ENCODE measurements around the gene SH3GLB2.
"Not testable (repeated sequence)": the region's sequence is repeated elsewhere in the genome, so short reads cannot be mapped to it uniquely, and the experiment has no call there.

The SH3GLB2 gene

DNA sequence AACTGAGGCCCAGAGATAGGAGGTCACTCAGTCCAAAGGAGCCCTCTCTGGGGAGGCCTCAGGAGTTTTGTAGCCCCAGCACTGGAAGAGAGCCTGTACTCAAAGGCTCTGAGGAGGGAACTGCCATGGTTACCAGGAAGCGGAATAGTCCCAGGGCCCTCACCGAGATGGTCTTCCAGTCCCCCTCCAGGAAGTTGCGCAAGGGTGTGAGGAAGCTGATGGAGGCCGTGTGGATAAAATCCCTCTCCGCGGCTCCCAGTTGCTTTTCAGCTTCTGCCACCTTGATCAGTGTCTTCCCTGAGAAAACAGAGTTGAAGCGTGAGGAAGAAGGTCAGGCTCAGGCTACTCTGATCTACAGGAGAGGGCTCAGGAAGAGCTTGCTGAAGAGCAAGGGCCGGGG lies 13.5 kb downstream of the SH3GLB2 start:
- no peak for DNase-seq (ENCODE audit: low read depth)

DNA sequence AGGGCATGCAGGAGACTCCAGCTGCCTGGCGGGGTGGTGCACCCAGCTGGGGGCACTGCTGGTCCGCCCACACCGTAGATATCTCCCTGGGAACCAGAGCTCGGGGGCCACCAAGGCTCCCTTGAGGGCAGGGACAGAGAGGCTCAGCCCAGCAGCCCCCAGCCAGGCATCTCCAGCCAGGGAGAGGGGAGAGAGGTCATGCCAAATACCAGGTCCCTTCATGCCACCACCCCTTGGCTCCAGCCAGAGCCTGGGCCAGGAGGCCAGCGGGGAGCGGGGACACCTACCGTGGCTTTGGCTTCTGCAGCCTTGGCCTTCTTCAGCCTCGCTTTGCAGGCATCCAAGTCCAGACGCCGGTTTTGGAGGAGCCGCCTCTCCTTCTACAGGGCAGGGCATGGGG lies 14.0 kb downstream of the SH3GLB2 start:
- no peak for DNase-seq (ENCODE audit: low read depth)

- no peak for DNase-seq (ENCODE audit: low read depth)
These were observed 14.5 kb downstream of the SH3GLB2 start for GRCh38 chr9:129013674-129014073.

DNA sequence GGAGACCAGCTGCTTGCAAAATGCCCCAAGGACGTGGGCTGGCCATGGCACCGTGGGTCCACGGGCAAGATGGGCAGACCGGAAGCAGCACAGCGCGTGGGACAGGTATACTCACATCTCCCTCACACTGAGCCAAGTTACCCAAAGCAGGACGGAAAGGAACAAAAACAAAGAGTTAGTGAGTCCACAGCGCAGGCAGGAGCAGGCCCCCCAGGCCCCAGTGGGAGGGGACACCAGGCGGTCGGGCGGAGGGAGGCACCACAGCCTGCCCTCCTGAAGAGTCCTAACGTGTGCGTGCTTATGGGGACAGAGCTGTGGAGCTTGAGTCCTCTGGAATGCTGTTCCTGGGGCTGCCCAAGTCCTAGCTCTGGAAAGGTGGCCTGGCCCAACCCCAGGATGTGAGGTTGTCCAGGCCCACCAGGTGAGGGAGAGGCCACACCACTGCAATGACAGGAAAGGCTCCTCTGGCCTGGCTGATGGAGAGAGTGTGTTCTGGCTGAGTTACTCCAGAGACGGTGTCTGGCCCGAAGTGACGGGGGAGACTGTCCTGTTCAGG lies 15.2 kb downstream of the SH3GLB2 start:
- DNase-seq (ENCODE audit: low read depth): no peak

DNA sequence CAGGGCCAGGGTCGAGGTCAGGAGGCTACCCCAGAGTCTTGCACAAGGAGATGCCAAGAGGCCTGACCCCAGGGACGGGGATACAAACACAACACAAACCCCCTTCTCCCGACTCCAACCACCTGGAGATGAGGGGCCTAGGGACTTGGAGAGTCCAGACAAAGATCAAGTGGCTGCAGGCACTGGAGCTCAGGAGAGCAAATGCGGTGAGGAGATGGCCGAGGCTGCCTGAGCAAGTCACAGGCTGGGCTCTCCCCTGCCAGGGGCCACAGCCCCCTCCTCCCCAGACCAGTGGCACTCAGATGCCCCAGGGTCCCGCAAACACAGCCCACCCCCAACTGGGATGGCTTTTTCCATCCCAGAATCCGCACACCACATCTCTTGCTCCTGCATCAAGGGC lies 15.8 kb downstream of the SH3GLB2 start:
- no peak for DNase-seq (ENCODE audit: low read depth)

- DNase-seq (ENCODE audit: low read depth): no peak
These were observed 16.4 kb downstream of the SH3GLB2 start for GRCh38 chr9:129011761-129012181.

- DNase-seq (ENCODE audit: low read depth): no peak
These were observed 17.0 kb downstream of the SH3GLB2 start for GRCh38 chr9:129011170-129011569.

GRCh38 chr9:129010267-129010975 lies 17.7 kb downstream of the SH3GLB2 start:
- DNase-seq (ENCODE audit: low read depth): no peak

- no peak for DNase-seq (ENCODE audit: low read depth)
These were observed 18.5 kb downstream of the SH3GLB2 start for GRCh38 chr9:129009584-129010141.

GRCh38 chr9:129008986-129009583 lies 19.0 kb downstream of the SH3GLB2 start:
- no peak for DNase-seq (ENCODE audit: low read depth)

DNA sequence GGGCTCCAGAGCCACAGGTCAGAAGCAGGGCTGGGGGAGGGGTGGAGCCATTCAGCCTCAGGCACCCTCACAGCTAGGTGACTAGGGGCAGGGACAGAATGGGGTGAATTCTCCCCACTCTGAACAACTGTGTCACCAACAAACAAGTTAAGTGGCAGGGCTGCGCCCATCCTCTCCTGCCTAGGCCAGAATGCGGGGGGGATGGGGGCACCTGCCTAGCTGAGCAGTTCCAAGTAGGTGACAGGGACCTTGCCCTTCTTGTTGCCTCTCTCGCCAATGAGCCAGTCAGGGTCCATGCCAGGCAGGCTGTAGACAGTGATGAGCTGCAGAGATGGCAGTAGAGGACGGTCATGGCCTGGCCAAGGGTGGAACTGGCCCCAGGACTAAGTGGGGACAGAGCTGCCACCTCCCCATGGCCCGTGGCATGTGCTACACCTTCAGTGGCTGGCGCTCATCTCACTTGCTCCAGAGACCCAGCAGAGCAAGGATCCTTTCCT lies 19.6 kb downstream of the SH3GLB2 start:
- DNase-seq (ENCODE audit: low read depth): no peak

DNA sequence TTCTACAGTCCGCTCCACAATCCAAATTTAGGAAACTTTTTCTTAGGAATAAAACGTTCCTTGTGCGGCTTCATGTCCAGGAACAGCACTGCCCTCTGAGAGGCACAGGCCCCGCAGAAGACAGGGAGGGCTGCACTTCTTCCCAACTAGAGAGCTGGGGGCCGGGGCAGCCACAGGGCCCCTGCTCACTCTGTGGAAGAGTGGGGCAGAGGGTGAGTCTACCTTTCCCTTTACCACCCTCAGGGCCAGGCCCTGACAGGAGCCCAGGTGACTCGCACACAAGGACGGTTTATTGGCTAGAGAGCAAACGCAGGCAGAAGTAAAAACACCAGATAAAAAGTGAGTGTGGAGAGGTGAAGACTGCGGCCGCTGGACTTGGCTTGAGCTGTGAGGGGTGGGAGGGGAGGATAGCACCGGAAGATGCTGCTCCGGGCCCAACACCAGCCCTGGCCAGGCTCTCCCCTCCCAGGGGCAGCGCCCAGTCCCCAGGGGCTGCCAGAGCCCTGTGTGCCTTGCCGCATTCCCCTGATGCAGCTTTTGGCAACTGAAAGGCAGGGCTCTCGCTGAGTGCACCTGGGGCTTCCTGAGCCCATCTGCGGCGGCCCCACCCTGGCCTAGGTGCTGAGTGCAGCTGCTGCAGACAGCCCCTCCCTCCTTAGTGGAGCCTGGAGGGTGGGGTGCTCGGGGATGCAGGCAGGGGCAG lies 20.2 kb downstream of the SH3GLB2 start:
- no peak for DNase-seq (ENCODE audit: low read depth)

- DNase-seq (ENCODE audit: low read depth): no peak
These were observed 20.9 kb downstream of the SH3GLB2 start for GRCh38 chr9:129007035-129007765.

DNA sequence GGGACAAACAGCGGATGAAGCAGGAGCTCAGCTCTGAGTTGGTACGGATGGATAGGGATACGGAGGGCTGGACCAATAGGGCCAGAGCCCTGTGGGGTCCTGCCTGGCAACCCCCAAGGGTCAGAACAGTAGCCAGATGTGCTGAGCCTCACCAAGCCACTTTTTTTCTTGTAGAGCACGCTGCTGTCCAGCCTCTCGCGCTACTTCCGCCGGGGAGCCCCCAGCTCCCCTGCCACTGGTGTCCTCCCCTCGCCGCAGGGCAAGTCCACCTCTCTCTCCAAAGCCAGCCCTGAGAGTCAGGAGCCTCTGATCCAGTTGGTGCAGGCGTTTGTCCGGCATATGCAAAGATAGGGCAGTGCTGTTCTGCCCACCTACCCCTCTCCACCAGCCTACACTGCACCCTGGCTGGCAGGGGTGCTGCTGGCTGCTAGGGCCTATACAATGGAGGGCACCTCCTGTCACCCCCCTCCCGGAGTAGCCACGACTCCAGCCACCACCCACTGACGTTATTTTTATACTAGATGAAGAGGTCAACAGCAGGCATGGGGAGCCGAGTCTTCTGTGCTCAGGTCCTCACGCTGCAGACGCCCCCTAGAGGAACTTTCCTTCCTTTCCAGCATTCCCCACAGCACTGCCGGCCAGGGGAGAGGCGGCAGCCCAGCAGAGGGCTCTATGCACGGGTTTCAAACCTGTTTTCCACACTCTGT lies 21.6 kb downstream of the SH3GLB2 start:
- no peak for DNase-seq (ENCODE audit: low read depth)

DNA sequence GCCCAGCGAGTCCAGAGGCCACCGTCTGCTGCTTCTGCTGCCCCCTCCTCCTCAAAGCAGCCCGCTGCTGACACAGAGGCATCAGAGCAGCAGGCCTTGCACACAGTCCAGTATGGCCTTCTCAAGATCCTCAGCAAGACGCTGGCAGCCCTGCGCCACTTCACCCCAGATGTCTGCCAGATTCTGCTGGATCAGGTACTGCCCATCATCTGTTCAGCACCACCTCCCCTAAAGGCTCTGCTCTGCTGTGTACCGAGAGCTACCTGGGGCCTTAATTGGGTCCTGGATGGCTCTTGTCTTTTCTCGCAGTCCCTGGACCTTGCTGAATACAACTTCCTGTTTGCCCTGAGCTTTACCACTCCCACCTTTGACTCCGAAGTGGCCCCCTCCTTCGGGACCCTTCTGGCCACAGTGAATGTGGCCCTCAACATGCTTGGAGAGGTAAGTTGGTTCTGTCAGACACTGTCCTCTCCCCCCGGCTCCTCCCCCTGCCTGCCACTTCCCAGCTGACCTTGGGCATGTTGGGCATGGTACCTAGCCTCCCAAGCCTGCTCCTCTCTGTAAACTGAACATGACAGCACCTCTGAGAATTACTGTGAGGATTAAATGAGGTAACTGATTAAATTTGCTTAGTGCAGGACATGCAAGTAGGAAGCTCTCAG lies 22.7 kb downstream of the SH3GLB2 start:
- no peak for DNase-seq (ENCODE audit: low read depth)

DNA sequence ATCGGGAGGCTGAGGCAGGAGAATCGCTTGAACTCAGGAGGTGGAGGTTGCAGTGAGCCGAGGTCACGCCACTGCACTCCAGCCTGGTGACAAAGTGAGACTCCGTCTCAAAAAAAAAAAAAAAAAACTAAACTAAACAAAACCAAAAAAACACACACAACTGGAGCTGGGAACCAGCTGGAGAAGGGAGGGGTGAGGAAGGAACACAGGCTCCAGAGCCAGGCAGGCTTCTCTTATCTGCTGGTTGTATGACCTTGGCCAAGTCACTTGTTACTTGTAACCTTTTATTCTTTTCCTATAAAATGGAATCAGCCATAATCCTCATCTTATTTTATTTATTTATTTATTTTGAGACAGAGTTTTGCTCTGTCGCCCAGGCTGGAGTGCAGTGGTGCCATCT lies 24.0 kb downstream of the SH3GLB2 start:
- DNase-seq (ENCODE audit: low read depth): not testable (repeated sequence)

- DNase-seq (ENCODE audit: low read depth): no peak
These were observed 25.1 kb downstream of the SH3GLB2 start for GRCh38 chr9:129002992-129003391.

DNA sequence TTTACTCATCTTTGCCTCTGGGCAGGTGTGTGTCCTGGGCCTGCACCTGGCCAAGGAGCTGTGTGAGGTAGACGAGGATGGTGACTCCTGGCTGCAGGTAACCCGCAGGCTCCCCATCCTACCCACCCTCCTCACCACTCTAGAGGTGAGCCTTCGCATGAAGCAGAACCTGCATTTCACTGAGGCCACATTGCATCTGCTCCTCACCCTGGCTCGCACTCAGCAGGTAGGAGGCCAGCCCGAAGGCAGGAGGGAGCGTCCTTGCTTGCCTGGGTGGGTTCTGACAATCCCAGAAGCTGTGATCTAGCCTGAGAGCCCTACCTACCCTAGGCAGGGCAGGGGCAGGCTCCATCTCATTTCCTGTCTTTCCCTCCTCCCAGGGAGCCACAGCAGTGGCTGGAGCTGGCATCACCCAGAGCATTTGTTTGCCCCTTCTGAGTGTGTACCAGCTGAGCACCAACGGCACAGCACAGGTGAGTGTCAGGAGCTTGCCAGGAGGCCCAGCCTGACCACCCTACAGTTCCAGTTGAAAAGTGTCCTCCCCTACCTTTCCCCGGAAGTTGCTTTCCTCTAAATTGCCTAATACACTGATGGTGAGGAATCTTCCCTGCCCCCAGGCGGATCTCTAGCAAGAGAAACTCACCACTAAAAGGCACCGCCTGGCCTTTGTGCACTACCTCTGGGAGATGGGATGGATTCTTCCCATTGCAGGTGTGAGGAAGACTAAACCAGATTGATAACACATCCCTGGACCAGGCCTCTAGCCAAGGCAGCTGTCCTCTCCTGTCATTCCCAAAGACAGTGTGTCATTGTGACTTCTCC lies 26.4 kb downstream of the SH3GLB2 start:
- DNase-seq (ENCODE audit: low read depth): no peak

GRCh38 chr9:128999581-129000206 lies 28.4 kb downstream of the SH3GLB2 start:
- DNase-seq (ENCODE audit: low read depth): no peak

Measured in HS-5 (cell line).